ENCODE measurements around the gene DUOX1.

The DUOX1 gene

GRCh38 chr15:45138814-45139765 lies 9.3 kb downstream of the DUOX1 start:
- Histone ChIP-seq H3K9ac (ENCODE audit: low read length) (no peak overlapping the region), H3K79me2 (ENCODE audit: low read length) (no peaks in the 10 kb centered on the region), H3K4me2 (ENCODE audit: low read length) (no peak overlapping the region), H3K4me1 (ENCODE audit: low read length) (no peaks in the 10 kb centered on the region), H3K27me3 (ENCODE audit: low read depth, low read length) (no peaks in the 10 kb centered on the region), H4K20me1 (ENCODE audit: insufficient read depth, low read length) (no peaks in the 10 kb centered on the region), H3K27ac (ENCODE audit: low read length) (no peak overlapping the region), H3K4me3 (ENCODE audit: low read length) (no peak overlapping the region), H2AFZ (ENCODE audit: low read depth, low read length) (no peak overlapping the region), H3K36me3 (replicated peaks; ENCODE audit: low read depth, low read length) (no peaks in the 10 kb centered on the region), H3K9me3 (ENCODE audit: insufficient read depth, low read length) (no peaks in the 10 kb centered on the region)
- TF ChIP-seq CTCF (IDR thresholded peaks at IDR 0.05; ENCODE audit: low read depth, low read length) (no peak), EZH2phosphoT487 (IDR thresholded peaks at IDR 0.05; ENCODE audit: low read depth) (no peak)

- no peak for TF ChIP-seq EZH2phosphoT487 (IDR thresholded peaks at IDR 0.05; ENCODE audit: low read depth)
- no peak for TF ChIP-seq CTCF (IDR thresholded peaks at IDR 0.05; ENCODE audit: low read depth, low read length)
- Histone ChIP-seq H3K27ac (ENCODE audit: low read length) (no peak overlapping the region), H2AFZ (ENCODE audit: low read depth, low read length) (no peak overlapping the region), H3K9me3 (ENCODE audit: insufficient read depth, low read length) (no peaks in the 10 kb centered on the region), H3K27me3 (ENCODE audit: low read depth, low read length) (no peaks in the 10 kb centered on the region), H3K4me2 (ENCODE audit: low read length) (no peak overlapping the region), H3K4me1 (ENCODE audit: low read length) (no peaks in the 10 kb centered on the region), H3K79me2 (ENCODE audit: low read length) (no peaks in the 10 kb centered on the region), H3K4me3 (ENCODE audit: low read length) (no peak overlapping the region), H3K9ac (ENCODE audit: low read length) (no peak overlapping the region), H3K36me3 (replicated peaks; ENCODE audit: low read depth, low read length) (no peaks in the 10 kb centered on the region), H4K20me1 (ENCODE audit: insufficient read depth, low read length) (no peaks in the 10 kb centered on the region)
Observed at GRCh38 chr15:45139770-45140169, 10.0 kb downstream of the DUOX1 start.

- Histone ChIP-seq H3K36me3 (replicated peaks; ENCODE audit: low read depth, low read length) (no peaks in the 10 kb centered on the region), H3K9me3 (ENCODE audit: insufficient read depth, low read length) (no peaks in the 10 kb centered on the region), H3K79me2 (ENCODE audit: low read length) (no peaks in the 10 kb centered on the region), H4K20me1 (ENCODE audit: insufficient read depth, low read length) (no peaks in the 10 kb centered on the region), H3K9ac (ENCODE audit: low read length) (no peak overlapping the region), H3K27ac (ENCODE audit: low read length) (no peak overlapping the region), H3K4me2 (ENCODE audit: low read length) (no peak overlapping the region), H3K27me3 (ENCODE audit: low read depth, low read length) (no peaks in the 10 kb centered on the region), H3K4me1 (ENCODE audit: low read length) (no peaks in the 10 kb centered on the region), H2AFZ (ENCODE audit: low read depth, low read length) (no peak overlapping the region), H3K4me3 (ENCODE audit: low read length) (no peak overlapping the region)
- TF ChIP-seq CTCF (IDR thresholded peaks at IDR 0.05; ENCODE audit: low read depth, low read length): no peak
- TF ChIP-seq EZH2phosphoT487 (IDR thresholded peaks at IDR 0.05; ENCODE audit: low read depth): no peak
Observed at GRCh38 chr15:45140557-45141250, 10.9 kb downstream of the DUOX1 start.

GRCh38 chr15:45141386-45141785 lies 11.6 kb downstream of the DUOX1 start:
- Histone ChIP-seq H3K4me3 (ENCODE audit: low read length) (no peak overlapping the region), H2AFZ (ENCODE audit: low read depth, low read length) (no peak overlapping the region), H4K20me1 (ENCODE audit: insufficient read depth, low read length) (no peaks in the 10 kb centered on the region), H3K27ac (ENCODE audit: low read length) (no peak overlapping the region), H3K9ac (ENCODE audit: low read length) (no peak overlapping the region), H3K36me3 (replicated peaks; ENCODE audit: low read depth, low read length) (no peaks in the 10 kb centered on the region), H3K27me3 (ENCODE audit: low read depth, low read length) (no peaks in the 10 kb centered on the region), H3K4me2 (ENCODE audit: low read length) (no peak overlapping the region), H3K79me2 (ENCODE audit: low read length) (no peaks in the 10 kb centered on the region), H3K4me1 (ENCODE audit: low read length) (no peaks in the 10 kb centered on the region), H3K9me3 (ENCODE audit: insufficient read depth, low read length) (no peaks in the 10 kb centered on the region)
- TF ChIP-seq EZH2phosphoT487 (IDR thresholded peaks at IDR 0.05; ENCODE audit: low read depth) (no peak), CTCF (IDR thresholded peaks at IDR 0.05; ENCODE audit: low read depth, low read length) (no peak)
